ENCODE measurements around the gene SUCLG1.

GRCh38 chr2:84388921-84389490 is 70.1 kb downstream of the SUCLG1 start:
- TF ChIP-seq, protein P1, sequence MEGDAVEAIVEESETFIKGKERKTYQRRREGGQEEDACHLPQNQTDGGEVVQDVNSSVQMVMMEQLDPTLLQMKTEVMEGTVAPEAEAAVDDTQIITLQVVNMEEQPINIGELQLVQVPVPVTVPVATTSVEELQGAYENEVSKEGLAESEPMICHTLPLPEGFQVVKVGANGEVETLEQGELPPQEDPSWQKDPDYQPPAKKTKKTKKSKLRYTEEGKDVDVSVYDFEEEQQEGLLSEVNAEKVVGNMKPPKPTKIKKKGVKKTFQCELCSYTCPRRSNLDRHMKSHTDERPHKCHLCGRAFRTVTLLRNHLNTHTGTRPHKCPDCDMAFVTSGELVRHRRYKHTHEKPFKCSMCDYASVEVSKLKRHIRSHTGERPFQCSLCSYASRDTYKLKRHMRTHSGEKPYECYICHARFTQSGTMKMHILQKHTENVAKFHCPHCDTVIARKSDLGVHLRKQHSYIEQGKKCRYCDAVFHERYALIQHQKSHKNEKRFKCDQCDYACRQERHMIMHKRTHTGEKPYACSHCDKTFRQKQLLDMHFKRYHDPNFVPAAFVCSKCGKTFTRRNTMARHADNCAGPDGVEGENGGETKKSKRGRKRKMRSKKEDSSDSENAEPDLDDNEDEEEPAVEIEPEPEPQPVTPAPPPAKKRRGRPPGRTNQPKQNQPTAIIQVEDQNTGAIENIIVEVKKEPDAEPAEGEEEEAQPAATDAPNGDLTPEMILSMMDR (IDR thresholded peaks at IDR 0.05; ENCODE audit: poor library complexity), result no peak
- no peak for TF ChIP-seq EZH2 (IDR thresholded peaks at IDR 0.05; ENCODE audit: borderline replicate concordance)
